ENCODE results near the gene IL16. TPM values are rescaled to one million over a fixed set of nuclear protein-coding genes. Genes with fewer than 3 reads are reported as not detected.

The IL16 gene
- total RNA-seq = 100 to 1,000 TPM; 126 to 159 (median 130) TPM
- polyA plus RNA-seq = 100 to 1,000 TPM in 2 of 3 donors, 10 to 100 TPM in 1; 93.9 to 114 (median 114) TPM
- long read RNA-seq, donor 1, partial matches to known transcripts = 7 of 9 reads
- long read RNA-seq, donor 1, other reads (novel, unspliced or antisense) = 0 of 9 reads
- long read RNA-seq, donor 2, transcript IL16-203 (7 exons, 2,397 nt) = major isoform, 9 of 25 reads
- long read RNA-seq, donor 2, partial matches to known transcripts = 16 of 25 reads
- long read RNA-seq, donor 2, other reads (novel, unspliced or antisense) = 0 of 25 reads

DNA sequence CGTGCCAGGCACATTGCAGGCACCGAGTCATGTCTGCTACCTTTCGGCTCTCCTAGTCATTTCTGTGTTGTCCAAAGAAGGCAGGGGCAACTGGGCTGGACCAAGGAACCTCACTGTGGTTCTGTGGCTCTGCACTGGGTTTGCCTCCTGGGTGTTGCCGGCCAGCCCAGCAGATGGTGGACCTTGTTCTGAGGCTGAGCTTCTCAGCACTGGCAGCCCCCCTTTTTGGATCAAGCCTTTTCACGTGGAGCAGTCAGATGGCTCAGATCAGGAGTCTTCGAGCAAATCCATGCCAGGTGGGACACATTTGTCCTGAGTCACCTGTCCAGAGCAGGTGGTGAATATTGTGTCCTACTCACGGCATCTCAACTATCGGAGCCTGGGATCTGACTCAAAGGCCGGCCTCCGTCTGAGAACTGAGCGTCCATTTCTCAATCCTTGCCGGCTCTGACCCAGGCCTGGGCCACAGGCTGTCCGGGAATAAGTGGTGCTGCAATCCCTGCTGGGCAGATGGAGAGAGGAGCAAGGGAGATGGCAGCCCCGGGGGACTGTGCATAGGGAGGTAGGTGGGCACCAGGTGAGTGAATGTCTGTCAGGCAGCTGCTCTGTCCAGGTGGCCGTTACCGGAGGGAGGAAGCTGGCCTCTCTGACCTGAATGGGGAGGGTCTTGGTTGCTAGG is at the start of gene IL16:
Gene IL16, plus strand, starts transcription at position 304 of the 679 bp plus-strand sequence. CDS start 28,521 bp downstream, outside the sequence.
- intact Hi-C loops (cut with DNase I; ENCODE audit: low total_unique reads) = no loop called here
- no peaks in the 10 kb centered on the region for H3K27me3 ChIP-seq (replicated peaks in 1 of 7)
- H3K4me3 ChIP-seq = no peak within 1 kb of the TSS
- no peaks in the 10 kb centered on the region for H3K4me1 ChIP-seq
- TF ChIP-seq POLR2AphosphoS5 (IDR thresholded peaks at IDR 0.05) = no peak
- TF ChIP-seq POLR2A (IDR thresholded peaks at IDR 0.05) = no peak
- TF ChIP-seq, protein P1, sequence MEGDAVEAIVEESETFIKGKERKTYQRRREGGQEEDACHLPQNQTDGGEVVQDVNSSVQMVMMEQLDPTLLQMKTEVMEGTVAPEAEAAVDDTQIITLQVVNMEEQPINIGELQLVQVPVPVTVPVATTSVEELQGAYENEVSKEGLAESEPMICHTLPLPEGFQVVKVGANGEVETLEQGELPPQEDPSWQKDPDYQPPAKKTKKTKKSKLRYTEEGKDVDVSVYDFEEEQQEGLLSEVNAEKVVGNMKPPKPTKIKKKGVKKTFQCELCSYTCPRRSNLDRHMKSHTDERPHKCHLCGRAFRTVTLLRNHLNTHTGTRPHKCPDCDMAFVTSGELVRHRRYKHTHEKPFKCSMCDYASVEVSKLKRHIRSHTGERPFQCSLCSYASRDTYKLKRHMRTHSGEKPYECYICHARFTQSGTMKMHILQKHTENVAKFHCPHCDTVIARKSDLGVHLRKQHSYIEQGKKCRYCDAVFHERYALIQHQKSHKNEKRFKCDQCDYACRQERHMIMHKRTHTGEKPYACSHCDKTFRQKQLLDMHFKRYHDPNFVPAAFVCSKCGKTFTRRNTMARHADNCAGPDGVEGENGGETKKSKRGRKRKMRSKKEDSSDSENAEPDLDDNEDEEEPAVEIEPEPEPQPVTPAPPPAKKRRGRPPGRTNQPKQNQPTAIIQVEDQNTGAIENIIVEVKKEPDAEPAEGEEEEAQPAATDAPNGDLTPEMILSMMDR (IDR thresholded peaks at IDR 0.05 in 8 of 11, conservative IDR thresholded peaks at IDR 0.05 in 3 of 11) = no peak
- H3K36me3 ChIP-seq = no peaks in the 10 kb centered on the region
- no peak within 1 kb of the TSS for H3K27ac ChIP-seq
- no peaks in the 10 kb centered on the region for H3K9me3 ChIP-seq
- WGBS, 5 donors = 86 to 94% (median 89%) methylated on average over 15 to 16 of the region's 16 CpGs
- peak; percentile 50 for DNase-seq

DNA sequence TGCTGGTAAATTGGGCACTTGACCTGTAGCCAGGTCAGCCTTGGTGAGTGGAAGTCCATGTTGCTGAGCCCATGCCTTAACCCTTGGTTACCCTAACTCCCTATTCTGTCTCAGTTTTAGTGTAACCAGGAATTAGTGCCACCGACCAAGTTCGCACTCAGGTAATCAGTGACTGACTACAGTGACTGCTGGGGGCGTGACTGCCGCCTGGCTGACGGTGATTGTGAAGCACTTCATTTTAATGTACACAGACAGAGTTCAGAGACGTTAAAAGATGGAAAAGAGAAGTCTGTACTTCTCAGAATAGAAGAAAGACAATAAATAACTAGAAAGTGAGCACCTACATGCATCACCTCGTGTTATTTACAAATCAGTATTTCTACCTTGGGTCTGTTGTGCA is 45.3 kb upstream of the IL16 start:
- intact Hi-C loops (cut with DNase I; ENCODE audit: low total_unique reads) = loop anchor here (10.0 kb wide), 1 partner anchor 113 kb away; no protein-coding TSS in a partner anchor
- H3K4me1 ChIP-seq = peaks cover 0 to 6% (median 0%) of the 10 kb centered on the region in 6 donors
- no peak overlapping the region for H3K27ac ChIP-seq
- no peaks in the 10 kb centered on the region for H3K27me3 ChIP-seq (replicated peaks in 1 of 7)
- H3K4me3 ChIP-seq = no peak overlapping the region
- 80 to 87% (median 82%) methylated on average over 7 of the region's 7 CpGs for WGBS, 5 donors
- no peaks in the 10 kb centered on the region for H3K9me3 ChIP-seq
- no peaks in the 10 kb centered on the region for H3K36me3 ChIP-seq
- DNase-seq = no peak
- TF ChIP-seq, protein P1 (IDR thresholded peaks at IDR 0.05 in 8 of 11, conservative IDR thresholded peaks at IDR 0.05 in 3 of 11) = no peak
- TF ChIP-seq POLR2A (IDR thresholded peaks at IDR 0.05) (no peak), POLR2AphosphoS5 (IDR thresholded peaks at IDR 0.05) (no peak)

GRCh38 chr15:81152339-81152738 is 44.3 kb upstream of the IL16 start:
- DNase-seq = no peak
- Histone ChIP-seq H3K4me1 (peaks cover 0 to 6% (median 0%) of the 10 kb centered on the region in 6 donors), H3K27ac (no peak overlapping the region), H3K9me3 (no peaks in the 10 kb centered on the region), H3K4me3 (no peak overlapping the region), H3K36me3 (no peaks in the 10 kb centered on the region), H3K27me3 (replicated peaks in 1 of 7) (no peaks in the 10 kb centered on the region)
- TF ChIP-seq POLR2AphosphoS5 (IDR thresholded peaks at IDR 0.05) (no peak), POLR2A (IDR thresholded peaks at IDR 0.05) (no peak)
- TF ChIP-seq, protein P1 (IDR thresholded peaks at IDR 0.05 in 8 of 11, conservative IDR thresholded peaks at IDR 0.05 in 3 of 11) = no peak
- intact Hi-C loops (cut with DNase I; ENCODE audit: low total_unique reads) = loop anchor here (10.0 kb wide), 1 partner anchor 112 kb away; no protein-coding TSS in a partner anchor
- 84 to 96% (median 90%) methylated on average over 4 of the region's 4 CpGs for WGBS, 5 donors

- H3K27me3 ChIP-seq (replicated peaks in 1 of 7) = no peaks in the 10 kb centered on the region
- DNase-seq = no peak
- no peaks in the 10 kb centered on the region for H3K36me3 ChIP-seq
- intact Hi-C loops (cut with DNase I; ENCODE audit: low total_unique reads) = loop anchor here (10.0 kb wide), 1 partner anchor 112 kb away; no protein-coding TSS in a partner anchor
- no peaks in the 10 kb centered on the region for H3K9me3 ChIP-seq
- 87 to 97% (median 89%) methylated on average over 4 of the region's 4 CpGs for WGBS, 5 donors
- no peak overlapping the region for H3K27ac ChIP-seq
- TF ChIP-seq POLR2AphosphoS5 (IDR thresholded peaks at IDR 0.05) = no peak
- TF ChIP-seq, protein P1 (IDR thresholded peaks at IDR 0.05 in 8 of 11, conservative IDR thresholded peaks at IDR 0.05 in 3 of 11) = no peak
- TF ChIP-seq POLR2A (IDR thresholded peaks at IDR 0.05) = no peak
- H3K4me1 ChIP-seq = peaks cover 0 to 6% (median 0%) of the 10 kb centered on the region in 6 donors
- H3K4me3 ChIP-seq = no peak overlapping the region
Measured at GRCh38 chr15:81152799-81153198, 43.9 kb upstream of the IL16 start.
